Fibroblast of lung (primary cell): ENCODE measurements around the gene CCNY.

Experiments
- EZH2 ChIP-seq: IDR thresholded peaks from 2 replicates; pipeline ENCODE4 v1.5.1; 2012; ENCODE audit warnings: low read length, control low read depth, mild to moderate bottlenecking; ENCODE audit errors: missing control alignments
- TF ChIP-seq, protein P1 (sequence below), 2 donors: IDR thresholded peaks in 1 of 2; conservative IDR thresholded peaks in 1 of 2; 1 replicate in 1 of 2; 2 replicates in 1 of 2; pipeline ENCODE4 v1.5.1; 2011 to 2012; ENCODE audit warnings: low read length in 2 of 2, control low read depth in 1 of 2, inconsistent platforms in 1 of 2, low read depth in 1 of 2, mild to moderate bottlenecking in 1 of 2

DNA sequence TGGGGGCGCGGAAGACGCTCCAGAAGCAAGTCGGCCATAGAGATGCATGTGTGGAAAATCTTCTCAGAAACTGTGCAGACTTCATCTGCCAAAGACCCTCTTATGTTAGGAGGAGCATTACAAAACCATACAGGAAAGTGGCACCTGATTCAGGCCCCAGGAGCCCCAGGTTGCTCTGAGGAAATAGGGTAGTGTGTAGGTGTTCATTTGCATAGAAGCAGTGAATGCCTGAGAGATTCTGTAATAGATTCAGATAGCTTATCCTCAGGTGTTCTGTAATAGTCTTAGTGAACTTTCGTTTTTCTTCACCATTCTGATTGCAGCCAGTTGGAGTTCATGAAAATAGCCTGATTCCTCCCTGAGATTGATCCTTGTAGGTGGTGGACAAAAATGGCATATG, 162.4 kb downstream of the CCNY start:
- TF ChIP-seq EZH2, result no peak
- TF ChIP-seq, protein P1, sequence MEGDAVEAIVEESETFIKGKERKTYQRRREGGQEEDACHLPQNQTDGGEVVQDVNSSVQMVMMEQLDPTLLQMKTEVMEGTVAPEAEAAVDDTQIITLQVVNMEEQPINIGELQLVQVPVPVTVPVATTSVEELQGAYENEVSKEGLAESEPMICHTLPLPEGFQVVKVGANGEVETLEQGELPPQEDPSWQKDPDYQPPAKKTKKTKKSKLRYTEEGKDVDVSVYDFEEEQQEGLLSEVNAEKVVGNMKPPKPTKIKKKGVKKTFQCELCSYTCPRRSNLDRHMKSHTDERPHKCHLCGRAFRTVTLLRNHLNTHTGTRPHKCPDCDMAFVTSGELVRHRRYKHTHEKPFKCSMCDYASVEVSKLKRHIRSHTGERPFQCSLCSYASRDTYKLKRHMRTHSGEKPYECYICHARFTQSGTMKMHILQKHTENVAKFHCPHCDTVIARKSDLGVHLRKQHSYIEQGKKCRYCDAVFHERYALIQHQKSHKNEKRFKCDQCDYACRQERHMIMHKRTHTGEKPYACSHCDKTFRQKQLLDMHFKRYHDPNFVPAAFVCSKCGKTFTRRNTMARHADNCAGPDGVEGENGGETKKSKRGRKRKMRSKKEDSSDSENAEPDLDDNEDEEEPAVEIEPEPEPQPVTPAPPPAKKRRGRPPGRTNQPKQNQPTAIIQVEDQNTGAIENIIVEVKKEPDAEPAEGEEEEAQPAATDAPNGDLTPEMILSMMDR (conservative IDR thresholded peaks at IDR 0.05 in 1 of 2, IDR thresholded peaks at IDR 0.05 in 1 of 2; ENCODE audit: low read depth in 1 of 2, low read length in 2 of 2), result no peak
